ENCODE results near the gene SOHLH2.

The SOHLH2 gene

DNA sequence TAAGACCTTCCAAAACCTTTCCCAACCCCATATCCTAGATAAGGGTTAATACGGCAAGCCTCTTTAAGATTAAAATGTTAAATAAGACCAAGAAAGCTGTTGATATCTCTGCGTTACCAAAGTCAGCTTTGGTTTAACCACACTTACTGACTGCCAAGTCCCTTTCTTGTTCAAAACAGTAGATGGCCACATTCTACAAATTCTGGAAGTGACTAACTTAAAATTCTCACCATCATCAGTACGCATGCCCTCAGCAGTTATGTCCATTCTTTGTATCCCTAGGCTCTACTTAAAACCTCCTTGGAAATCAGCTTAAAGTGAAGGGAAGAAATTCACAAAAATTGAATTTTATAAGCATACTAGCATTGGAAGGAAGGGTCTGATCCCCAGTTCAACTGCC is 23.6 kb downstream of the SOHLH2 start:
- FAIRE-seq = no peak
- no peak for DNase-seq (ENCODE audit: extremely low spot score, insufficient read length, low read depth)

DNA sequence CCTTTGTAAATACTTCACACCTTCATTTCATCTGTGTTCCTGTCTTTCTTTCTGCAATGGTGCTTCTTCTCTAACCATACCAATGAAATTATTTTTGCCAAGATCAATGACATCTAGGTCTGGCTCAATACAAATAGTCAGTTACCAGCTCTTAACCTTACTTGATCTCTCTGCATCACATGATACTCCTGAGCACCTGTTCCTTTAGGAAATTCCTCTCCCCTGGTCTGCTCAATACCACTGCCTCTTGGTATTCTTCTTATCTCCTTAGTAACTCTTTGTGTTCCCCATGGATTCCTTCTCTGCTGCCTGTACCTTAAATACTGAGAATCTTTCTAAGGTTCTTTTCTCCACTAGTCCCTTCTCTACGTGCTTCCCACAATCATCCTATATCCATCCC is 25.9 kb downstream of the SOHLH2 start:
- no peak for FAIRE-seq
- no peak for DNase-seq (ENCODE audit: extremely low spot score, insufficient read length, low read depth)

DNA sequence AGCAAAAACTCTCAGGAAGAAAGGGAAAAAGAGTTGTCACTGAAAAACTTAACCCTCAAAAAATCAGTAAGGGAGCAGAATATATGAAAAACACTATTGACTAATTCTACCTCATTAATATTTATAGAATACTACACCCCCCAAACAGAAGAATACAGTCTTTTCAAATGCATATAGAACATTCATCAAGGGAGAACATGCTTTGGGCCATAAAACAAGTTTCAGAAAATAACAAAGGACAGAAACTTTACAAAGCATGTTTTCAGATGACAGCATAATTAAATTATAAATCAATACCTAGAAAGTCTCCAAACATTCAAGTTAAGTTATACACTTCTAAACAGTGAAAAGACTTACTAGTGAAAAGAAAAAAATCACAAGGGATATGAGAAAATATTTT is 30.5 kb downstream of the SOHLH2 start:
- no peak for FAIRE-seq
- no peak for DNase-seq (ENCODE audit: extremely low spot score, insufficient read length, low read depth)

DNA sequence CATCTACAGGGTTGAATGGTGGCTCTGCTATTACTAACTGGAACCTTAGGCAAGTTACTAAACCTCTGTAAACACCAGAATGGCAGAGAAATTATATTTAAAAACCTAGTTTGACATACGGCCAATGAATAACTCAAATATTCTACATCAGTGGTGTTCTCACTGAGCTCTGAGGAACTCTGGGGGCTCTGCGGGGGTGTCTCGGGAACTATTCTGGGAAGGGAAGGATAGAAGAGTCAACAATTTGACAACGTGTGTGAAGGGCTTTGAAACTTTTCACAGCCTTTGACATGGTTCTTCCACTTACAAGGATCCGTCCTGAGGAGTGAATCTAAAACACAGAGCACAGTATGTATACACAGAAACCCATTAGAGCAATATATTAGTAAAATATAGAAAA is 38.7 kb downstream of the SOHLH2 start:
- DNase-seq (ENCODE audit: extremely low spot score, insufficient read length, low read depth) (no peak), FAIRE-seq (no peak)

DNA sequence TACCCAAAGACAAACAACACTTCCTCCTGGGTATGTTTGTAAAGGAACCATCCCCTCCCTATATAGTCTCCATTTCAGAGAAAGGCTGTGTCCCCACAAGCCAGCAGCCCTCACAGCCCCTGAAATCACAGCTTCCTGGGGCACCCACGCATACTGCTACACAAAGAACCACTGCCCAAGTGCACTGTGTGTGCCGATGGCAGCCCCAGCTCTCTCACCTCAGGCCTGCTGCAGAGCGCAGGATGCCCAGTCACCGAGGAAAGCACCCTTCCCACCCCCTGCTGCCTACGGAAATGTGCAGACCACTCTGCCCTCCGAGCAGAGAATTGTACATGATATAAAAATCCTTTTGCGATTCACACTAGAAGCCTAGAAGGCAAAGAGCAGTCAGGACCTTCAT is 39.4 kb downstream of the SOHLH2 start:
- DNase-seq (ENCODE audit: extremely low spot score, insufficient read length, low read depth) (no peak), FAIRE-seq (no peak)

DNA sequence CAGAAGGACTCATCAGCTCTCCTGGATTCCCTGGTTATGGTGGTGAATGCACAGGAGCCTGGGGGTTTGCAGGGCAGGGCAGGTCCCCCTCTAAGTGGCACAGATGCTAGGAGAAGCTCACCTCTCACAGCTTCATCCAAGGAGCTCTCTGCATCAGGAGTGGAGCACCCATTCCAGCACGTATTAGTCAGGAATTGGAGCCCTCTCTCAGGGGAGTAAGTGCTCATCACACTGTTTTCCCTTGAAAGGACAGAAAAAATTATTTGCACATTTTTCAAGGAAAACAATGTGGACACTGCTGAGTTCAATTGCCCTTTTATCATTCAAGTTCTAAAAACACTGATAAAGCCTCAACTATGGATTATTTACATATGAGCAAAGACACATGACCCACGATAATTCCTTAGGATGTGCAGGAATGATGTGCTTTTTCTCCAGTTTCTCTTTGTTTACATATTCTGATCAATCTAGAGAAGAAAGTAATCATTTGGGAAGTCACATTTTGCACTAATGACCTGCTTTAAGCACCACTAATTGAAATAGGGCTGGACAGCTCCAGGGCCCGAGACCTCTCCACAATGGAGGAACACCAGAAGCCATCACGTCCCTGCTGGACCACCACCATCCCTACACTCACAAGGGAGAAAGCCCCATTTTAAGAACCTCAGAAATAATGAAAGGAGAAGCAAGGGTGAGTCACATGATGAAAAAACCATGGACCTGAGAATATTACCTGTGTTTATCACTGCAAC is 40.6 kb downstream of the SOHLH2 start:
- DNase-seq (ENCODE audit: extremely low spot score, insufficient read length, low read depth) (no peak), FAIRE-seq (no peak)

DNA sequence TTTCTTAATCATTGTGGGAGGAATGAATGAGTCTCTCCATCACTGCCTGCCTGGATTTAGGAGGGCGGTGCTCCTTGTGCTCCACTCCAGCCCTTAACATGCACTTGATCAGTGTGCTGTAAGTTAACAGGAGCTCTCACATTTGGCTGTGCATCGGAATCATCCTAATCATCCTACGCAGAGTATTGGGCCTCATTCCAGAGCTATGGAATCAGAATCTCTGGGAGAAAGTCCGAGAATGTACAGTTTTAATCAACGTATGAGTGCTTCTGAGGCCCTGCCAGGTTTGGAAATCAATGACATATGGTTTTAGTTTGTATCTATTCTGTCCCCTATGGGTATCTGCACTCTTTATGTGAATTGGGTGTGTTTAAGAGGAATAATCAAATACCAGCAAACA is 48.3 kb downstream of the SOHLH2 start:
- FAIRE-seq (no peak), DNase-seq (ENCODE audit: extremely low spot score, insufficient read length, low read depth) (no peak)

DNA sequence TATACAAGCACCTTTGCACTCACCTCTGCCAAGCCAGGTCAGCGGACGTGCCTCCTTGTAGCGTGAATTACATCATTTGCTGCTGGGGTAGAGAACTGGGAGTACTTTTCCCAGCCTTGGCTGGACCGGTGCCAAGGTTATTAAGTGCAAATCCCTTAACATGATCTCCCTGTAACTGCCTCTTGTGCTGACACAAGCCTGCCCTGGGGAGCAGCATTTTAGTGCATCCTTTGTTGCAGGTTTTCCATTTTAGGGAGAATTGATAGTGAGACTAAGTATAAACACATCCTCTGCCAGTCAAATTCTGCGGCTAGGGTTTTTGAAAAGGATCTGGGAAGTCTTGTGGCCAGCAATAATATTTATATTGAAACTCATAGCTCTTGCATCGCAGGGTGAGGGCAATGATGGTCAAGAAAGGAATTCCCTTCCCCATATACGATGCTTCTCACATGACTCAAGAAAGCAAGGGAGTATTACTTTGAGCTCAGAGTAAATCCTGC is 50.5 kb downstream of the SOHLH2 start:
- DNase-seq (ENCODE audit: extremely low spot score, insufficient read length, low read depth) (no peak), FAIRE-seq (no peak)

DNA sequence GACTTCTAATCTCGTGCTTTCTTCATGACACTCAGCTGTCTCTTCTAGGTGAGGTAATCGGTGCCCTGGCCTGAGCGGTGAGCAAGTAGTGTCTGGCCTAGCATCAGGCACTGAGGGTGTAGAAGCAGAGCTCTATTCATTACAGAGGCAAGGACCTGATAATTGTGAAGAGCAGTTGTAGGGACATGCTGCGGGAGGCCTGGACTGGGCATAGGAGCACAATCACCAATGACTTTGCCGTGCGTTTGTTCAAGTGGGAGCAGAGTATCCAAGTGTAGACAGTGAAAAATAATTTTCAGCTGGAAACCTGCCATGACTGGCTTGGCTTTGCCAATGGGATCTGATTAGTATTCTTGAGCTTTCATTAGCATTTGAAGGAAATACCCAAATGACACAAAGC is 51.1 kb downstream of the SOHLH2 start:
- FAIRE-seq = no peak
- DNase-seq (ENCODE audit: extremely low spot score, insufficient read length, low read depth) = no peak

DNA sequence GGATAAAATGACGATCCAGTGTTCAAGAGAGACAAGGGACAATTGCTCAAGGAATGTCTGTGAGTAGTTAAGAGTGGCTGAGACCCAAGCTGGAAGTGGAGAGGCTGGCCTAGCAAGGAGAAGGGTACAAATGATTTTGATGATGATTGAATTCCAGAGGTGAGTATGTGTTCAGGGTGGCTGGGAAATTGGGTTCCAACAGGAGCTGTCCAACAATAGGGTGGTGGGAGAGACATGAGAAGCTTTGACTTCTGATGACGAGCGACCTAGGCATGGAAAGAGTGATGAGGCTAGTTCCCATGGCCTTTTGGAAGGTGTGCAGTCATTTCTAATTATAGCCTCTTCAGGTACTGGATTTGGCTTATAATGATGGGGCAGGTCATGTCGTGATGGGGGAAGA is 54.1 kb downstream of the SOHLH2 start:
- FAIRE-seq (no peak), DNase-seq (ENCODE audit: extremely low spot score, insufficient read length, low read depth) (no peak)

DNA sequence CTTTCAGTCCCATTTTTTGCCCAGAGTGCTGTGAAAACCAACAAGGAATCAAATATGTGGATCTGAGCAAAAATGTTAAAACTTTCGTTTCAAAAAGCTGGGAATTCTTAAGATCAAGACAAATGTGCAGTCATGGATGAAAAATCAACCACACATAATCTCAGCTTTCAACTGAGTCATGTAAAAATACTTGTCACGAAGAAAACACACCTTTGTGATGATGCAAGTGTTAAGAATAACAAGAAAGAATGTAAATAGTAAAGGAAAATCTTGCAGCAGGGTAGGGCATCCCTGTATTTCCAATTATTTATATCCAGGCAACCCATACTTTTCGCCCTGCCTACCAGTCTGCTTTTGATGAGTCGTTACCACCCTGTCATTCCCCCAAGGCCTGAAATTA is 55.7 kb downstream of the SOHLH2 start:
- DNase-seq (ENCODE audit: extremely low spot score, insufficient read length, low read depth) (no peak), FAIRE-seq (no peak)

DNA sequence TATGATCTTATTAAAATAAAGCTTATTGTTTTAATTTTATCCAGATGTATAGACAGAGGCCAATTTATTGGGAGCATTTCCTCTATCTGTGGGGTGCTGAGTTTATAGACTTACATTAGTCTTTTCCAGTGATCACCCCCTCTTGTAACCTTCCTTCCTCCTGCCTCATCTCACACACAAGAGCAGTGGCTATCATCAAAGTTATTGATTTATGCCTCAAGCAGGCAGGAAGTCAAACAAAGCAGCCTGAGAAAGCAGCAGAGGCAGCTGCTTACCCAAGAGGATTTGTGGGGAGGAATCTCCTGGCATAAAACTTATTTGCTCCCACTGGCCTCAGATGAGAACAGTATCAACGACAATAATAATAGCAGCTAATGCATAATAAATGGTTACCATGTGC is 56.9 kb downstream of the SOHLH2 start:
- FAIRE-seq = no peak
- no peak for DNase-seq (ENCODE audit: extremely low spot score, insufficient read length, low read depth)

DNA sequence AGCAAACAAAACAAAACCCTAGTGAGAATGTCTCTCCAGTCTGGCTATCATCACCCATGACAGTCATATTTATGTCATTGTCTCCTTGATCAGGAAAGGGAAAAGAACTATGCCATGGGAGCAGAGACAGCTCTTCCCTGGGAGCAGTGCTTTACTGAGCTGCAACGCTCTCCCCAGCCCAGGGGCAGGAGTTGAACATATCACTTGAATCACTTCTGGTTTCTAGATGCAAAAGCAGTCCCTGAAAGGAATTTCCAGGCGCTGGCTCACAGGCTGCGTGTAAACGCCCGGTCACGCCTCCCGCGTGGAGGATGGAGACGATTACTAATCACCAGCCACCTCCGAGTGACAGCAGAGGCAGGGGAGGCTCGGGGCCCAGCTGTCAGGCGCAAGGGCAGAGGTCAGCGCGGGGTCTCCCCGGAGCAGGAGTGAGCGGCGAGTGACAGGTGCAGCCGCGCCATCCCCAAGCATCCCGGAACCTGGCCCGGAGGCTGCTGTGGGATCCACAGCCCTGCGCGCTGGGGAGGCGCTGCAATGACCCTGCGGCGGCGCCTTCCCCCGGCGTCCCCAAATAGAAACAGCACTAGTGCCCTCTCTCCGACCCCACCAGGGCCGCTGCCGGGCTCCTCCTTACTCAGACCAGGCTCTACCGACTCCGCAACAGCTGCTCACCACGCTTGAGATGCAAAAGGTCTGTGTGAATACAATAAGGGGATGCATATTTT is 59.6 kb downstream of the SOHLH2 start:
- FAIRE-seq (no peak), DNase-seq (ENCODE audit: extremely low spot score, insufficient read length, low read depth) (no peak)

DNA sequence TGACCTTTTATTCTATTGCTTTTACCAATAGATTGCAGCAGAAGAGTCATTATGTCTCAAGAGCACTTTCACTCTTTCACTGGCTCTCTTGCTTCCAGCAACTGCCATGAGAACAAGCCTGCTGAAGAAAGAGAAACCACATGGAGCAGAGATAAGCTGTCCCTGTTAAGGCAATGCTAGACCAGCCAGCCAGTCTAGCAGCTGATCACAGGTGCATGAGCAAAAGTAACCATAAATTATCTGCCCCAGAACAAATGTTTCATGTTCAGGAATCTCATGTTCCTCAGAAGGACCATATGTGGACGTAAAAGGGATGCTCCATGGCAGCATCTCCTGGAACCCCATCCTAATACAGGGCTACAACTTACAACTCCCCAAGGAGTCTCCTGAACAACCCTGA is 62.8 kb downstream of the SOHLH2 start:
- no peak for FAIRE-seq

DNA sequence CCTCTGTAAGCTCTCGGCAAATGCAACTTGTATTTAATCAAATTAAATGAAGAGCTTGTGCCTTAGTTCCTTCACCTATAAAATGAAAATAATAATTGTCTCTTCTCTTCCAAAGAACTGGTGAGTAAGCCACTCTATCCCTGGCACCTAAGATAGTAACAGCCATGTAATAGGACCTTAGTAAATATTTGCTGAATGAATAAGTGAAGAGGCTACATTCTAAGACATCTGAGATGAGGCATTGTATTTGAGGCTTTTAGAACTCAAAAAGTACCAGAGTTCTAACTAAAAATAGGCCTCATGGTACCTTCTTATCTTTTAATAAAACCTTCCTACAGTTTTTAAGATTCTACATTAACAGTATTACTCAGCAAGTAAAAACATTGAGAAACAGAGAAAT is 65.9 kb downstream of the SOHLH2 start:
- no peak for FAIRE-seq
- DNase-seq (ENCODE audit: extremely low spot score, insufficient read length, low read depth) = no peak

More for the DNA sequence above, 62.8 kb downstream of the SOHLH2 start:
- DNase-seq (ENCODE audit: extremely low spot score, insufficient read length, low read depth) = no peak

DNA sequence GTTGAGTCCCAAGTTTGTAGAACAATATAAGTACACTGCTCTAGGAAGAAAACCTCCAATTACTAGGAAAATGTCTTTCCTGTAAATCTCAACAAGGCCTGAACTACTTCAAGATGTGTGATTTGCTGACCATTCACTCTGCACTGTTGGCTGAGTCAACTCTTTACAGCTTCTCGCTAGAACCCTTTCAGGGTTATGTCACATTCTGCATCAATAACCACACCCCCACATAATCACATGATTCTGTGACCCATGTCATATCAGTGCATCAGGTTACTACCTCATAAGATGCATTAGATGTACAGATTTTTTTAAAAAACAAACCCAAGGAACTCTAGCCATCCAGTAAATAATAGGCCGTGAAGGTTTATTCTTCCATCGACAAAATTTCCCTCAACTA is 67.0 kb downstream of the SOHLH2 start:
- no peak for FAIRE-seq
- no peak for DNase-seq (ENCODE audit: extremely low spot score, insufficient read length, low read depth)

DNA sequence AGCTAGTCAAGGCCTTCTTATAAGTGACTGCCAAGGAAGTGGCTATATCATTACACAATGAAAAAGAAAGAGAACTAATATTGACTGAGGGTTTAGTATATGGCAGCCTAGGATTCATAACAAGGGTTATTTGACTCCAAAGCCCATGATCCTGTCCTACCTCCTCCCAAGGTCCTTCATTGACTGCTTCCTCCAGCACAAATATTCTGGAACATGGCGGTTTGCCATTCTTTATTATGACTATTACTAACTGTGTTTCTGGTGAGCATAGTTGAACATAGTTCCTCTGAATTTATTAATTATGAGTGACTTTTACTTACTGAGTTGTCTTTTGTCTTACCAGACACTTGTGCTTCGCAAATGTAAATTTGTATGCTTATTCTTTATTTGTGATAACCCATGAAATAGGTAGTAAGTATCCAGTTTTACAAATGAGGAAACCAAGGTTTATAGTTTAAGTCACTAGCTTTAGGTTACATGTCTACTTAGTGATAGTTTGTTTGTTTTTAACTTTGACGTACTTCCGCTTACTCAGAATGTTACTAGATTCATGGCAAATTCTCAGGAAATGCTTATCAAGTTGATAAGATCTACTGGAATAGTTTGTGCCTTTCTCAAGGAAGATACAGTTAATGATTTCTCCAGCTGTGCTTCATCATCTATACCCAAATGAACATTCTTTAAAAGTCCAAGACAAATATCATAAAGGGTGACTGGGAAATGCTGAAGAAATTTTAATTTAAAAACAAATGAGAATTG is 67.7 kb downstream of the SOHLH2 start:
- FAIRE-seq = no peak

DNA sequence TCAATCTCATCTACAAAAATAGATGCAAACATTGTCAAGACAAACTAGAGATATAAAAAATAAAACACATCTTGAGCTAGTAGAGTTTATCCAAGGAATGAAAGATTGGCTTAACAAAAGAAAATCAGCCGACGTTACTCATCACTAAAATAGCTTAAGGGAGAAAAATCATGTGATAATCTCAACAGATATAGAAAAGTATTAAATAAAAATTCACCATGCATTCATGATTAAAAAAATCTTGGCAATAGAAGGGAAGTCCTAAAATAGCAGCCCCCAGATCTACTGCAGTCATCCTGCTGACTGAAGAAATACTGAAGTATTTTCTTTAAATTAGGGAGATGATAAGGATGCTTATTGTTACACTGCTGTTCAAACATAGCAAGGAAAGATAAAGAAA is 70.6 kb downstream of the SOHLH2 start:
- DNase-seq (ENCODE audit: extremely low spot score, insufficient read length, low read depth) = no peak
- FAIRE-seq = no peak

More for the DNA sequence above, 67.7 kb downstream of the SOHLH2 start:
- DNase-seq (ENCODE audit: extremely low spot score, insufficient read length, low read depth) = no peak

DNA sequence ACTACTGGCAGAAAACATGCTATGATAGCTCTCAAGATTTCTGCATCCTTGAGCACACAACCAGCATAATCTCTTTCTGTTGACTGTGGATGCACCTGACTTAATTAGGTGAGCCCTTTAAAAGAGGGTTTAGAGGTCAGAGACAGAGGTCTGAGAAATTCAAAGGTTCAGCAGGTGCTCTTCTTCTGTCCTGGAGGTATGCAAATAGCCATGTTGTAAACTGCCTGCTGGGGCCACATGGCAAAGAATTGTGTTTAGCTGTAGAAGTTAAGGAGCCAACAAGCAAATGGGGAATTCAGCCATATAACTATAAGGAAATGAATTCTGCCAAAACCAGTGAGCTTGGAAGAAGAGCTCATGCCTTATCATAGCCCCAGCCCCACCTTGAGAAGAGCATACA is 71.6 kb downstream of the SOHLH2 start:
- FAIRE-seq (no peak), DNase-seq (ENCODE audit: extremely low spot score, insufficient read length, low read depth) (no peak)

DNA sequence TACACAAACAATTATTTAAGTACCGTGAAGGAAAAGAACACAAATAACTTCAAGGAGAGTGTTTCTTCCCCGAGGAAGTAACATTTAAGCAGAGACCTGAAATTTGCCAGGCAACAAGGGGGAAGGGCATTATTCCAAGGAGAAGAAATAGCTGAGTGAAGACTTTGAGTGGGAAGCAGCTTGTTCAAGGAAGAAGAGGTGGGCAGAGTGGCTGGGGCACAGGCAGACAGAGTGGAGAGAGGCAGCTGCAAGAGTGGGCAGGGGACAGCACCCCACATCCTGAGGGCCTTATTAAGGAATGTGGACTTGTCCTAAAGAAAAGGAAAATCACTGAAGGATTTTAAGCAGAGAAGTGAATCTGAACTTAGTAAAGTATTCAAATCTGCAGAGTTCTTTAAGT is 78.5 kb downstream of the SOHLH2 start:
- DNase-seq (ENCODE audit: extremely low spot score, insufficient read length, low read depth) (no peak), FAIRE-seq (no peak)

DNA sequence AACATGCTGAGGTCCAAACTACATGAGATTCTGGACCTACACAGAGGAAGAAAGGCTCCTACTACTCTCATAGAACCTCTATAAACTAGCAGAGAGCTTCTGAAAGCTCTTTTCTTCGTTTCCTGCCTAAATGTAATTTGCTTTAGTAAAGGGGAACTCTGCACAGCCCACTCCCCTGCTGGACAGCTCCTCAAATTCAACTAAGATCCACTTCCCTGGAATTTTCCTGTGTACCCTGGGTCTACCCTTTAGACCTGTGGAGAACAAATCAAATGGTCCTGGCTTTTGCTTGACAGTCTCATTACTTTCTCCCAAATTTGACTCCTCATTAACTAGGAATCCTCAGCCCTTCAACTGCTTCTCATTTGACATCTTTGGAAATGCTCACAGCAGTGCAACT is 79.7 kb downstream of the SOHLH2 start:
- DNase-seq (ENCODE audit: extremely low spot score, insufficient read length, low read depth) (no peak), FAIRE-seq (no peak)
